HG02852 (cell line): ENCODE measurements around the gene ENDOU.

Source experiments
- ATAC-seq: cut with Tn5 transposase; IDR thresholded peaks from one replicate; pipeline ENCODE4 v1.9.1; 2021; ENCODE audit warnings: mild to moderate bottlenecking, moderate library complexity; ENCODE audit not compliant: unreplicated experiment

ENDOU gene

GRCh38 chr12:47725091-47725772 lies at the start of gene ENDOU:
Gene ENDOU, minus strand, starts transcription at chr12:47725490. Its CDS starts 77 bp downstream, at chr12:47725413.
- no peak for ATAC-seq

- ATAC-seq = no peak
Measured at GRCh38 chr12:47774663-47775062, 49.4 kb upstream of the ENDOU start.

- ATAC-seq = no peak
Measured at GRCh38 chr12:47773858-47774580, 48.7 kb upstream of the ENDOU start.

- ATAC-seq = peak; percentile 83
Measured at GRCh38 chr12:47773062-47773857, 48.0 kb upstream of the ENDOU start, which contains the start of gene SLC48A1. Gene SLC48A1, plus strand, starts transcription at chr12:47773238. Its CDS starts 67 bp downstream, at chr12:47773305.

- ATAC-seq = no peak
Measured at GRCh38 chr12:47772738-47773061, 47.4 kb upstream of the ENDOU start.

GRCh38 chr12:47772094-47772660 lies 46.9 kb upstream of the ENDOU start:
- ATAC-seq = no peak

- no peak for ATAC-seq
Measured at GRCh38 chr12:47771304-47771703, 46.0 kb upstream of the ENDOU start.

- no peak for ATAC-seq
Measured at GRCh38 chr12:47770086-47770726, 44.9 kb upstream of the ENDOU start.

GRCh38 chr12:47769234-47770085 lies 44.2 kb upstream of the ENDOU start:
- ATAC-seq = no peak

GRCh38 chr12:47768323-47768811 lies 43.1 kb upstream of the ENDOU start:
- ATAC-seq = no peak

GRCh38 chr12:47767216-47767724 lies 42.0 kb upstream of the ENDOU start:
- peak; percentile 73 for ATAC-seq

- peak; percentile 7 for ATAC-seq
Measured at GRCh38 chr12:47766502-47767215, 41.4 kb upstream of the ENDOU start.

- no peak for ATAC-seq
Measured at GRCh38 chr12:47763481-47764346, 38.4 kb upstream of the ENDOU start.

GRCh38 chr12:47762850-47763465 lies 37.7 kb upstream of the ENDOU start:
- no peak for ATAC-seq

GRCh38 chr12:47758834-47759690 lies 33.8 kb upstream of the ENDOU start, which contains the start of gene RAPGEF3:
Gene RAPGEF3, minus strand, starts transcription at chr12:47758880. Its CDS starts 324 bp downstream, at chr12:47758556.
- peak; percentile 55 for ATAC-seq

GRCh38 chr12:47758584-47758833 lies 33.2 kb upstream of the ENDOU start:
- no peak for ATAC-seq
